Nucleus accumbens (tissue), 56 donors: Measurements from ENCODE around the gene CILP.

Experiments used
- DNase-seq, 56 donors: peaks; one replicate each; lab custom pipeline; 2025; lab: John Stamatoyannopoulos, UW

CILP gene

GRCh38 chr15:65163041-65163440 lies 48.2 kb downstream of the CILP start:
- no peak for DNase-seq

GRCh38 chr15:65156692-65157091 lies 54.6 kb downstream of the CILP start:
- no peak for DNase-seq

GRCh38 chr15:65154720-65155119 lies 56.6 kb downstream of the CILP start:
- no peak for DNase-seq

GRCh38 chr15:65147902-65148301 lies 63.4 kb downstream of the CILP start:
- no peak for DNase-seq

GRCh38 chr15:65146438-65146837 lies 64.8 kb downstream of the CILP start:
- no peak for DNase-seq
